GM18498 (cell line): ENCODE measurements around the gene OR4D11.
"Not testable (repeated sequence)": the region's sequence is repeated elsewhere in the genome, so short reads cannot be mapped to it uniquely, and the experiment has no call there.

Experiments used
- ATAC-seq: cut with Tn5 transposase; IDR thresholded peaks from one replicate; pipeline ENCODE4 v1.9.1; 2021; ENCODE audit warnings: mild to moderate bottlenecking, moderate library complexity; ENCODE audit not compliant: unreplicated experiment

OR4D11 gene

DNA sequence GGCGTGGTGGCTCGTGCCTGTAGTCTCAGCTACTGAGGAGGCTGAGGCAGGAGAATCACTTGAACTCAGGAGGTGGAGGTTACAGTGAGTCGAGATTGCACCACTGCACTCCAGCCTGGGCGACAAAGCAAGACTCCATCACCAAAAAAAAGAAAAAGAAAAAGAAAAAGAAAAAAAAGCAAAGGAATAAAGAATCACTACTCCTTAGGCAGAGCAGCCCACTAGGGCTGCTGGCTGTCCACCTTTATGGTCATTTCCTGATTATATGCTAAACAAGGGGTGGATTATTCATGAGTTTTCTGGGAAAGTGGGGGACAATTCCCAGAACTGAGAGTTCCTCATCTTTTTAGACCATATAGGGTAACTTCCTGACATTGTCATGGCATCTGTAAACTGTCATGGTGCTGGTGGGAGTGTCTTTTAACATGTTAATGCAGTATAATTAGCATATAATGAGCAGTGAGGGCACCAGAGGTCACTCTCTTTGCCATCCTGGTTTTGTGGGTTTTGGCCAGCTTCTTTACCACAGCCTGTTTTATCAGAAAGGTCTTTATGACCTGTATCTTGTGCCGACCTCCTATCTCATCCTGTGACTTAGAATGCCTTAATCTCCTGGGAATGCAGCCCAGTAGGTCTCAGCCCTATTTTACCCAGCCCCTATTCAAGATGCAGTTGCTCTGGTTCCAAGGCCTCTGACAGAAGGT is 44.4 kb downstream of the OR4D11 start:
- ATAC-seq: not testable (repeated sequence)

DNA sequence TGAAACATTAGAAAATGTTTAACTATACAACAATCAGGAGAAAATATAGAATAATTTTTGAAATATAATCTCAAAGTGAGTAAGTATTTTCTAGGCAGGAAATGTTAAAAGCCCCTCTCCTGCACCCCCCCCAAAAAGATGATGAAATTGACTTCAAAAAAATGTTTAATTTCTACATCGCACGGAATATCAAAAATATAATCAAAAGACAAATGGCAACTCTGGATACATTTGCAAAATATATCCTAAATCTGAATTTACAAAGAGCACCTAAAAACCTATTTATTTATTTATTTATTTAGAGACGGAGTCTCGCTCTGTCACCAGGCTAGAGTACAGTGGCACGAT is 44.9 kb downstream of the OR4D11 start:
- no peak for ATAC-seq

- peak; percentile 88 for ATAC-seq
Measured at GRCh38 chr11:59550368-59550841, 47.0 kb downstream of the OR4D11 start.

DNA sequence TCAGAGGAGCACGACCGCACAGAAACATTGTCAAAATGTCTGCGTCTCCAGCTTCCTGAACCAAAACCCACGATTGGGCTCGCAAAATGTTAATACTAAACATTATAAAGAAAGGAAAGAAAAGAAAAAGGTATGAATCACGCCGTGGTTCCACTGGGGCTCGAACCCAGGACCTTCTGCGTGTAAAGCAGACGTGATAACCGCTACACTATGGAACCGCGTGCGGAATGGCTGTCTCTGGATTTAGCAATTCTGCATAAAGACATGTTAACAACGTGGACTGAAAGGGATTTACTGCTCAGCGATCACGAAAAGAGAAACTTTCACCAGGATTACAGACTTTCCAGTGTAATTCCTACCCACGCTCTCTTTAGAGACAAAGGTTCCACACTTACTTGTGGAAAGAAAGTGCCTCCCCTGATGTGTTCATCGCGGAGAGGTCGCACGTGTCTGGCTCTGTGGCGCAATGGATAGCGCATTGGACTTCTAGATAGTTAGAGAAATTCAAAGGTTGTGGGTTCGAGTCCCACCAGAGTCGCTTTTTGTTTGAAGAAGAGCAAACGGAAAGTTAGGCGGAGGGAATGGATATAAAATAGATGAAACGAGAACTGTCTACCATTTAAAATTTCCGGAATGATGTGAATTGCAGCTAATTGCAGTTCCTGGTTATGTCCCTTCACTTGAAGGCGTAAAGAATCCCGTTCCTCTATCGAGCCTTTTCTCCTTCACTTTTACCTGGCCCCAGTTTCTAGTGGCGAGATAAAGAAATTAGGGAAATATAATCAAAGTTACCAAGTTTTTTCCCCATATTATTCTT is 47.7 kb downstream of the OR4D11 start:
- peak; percentile 40 for ATAC-seq

DNA sequence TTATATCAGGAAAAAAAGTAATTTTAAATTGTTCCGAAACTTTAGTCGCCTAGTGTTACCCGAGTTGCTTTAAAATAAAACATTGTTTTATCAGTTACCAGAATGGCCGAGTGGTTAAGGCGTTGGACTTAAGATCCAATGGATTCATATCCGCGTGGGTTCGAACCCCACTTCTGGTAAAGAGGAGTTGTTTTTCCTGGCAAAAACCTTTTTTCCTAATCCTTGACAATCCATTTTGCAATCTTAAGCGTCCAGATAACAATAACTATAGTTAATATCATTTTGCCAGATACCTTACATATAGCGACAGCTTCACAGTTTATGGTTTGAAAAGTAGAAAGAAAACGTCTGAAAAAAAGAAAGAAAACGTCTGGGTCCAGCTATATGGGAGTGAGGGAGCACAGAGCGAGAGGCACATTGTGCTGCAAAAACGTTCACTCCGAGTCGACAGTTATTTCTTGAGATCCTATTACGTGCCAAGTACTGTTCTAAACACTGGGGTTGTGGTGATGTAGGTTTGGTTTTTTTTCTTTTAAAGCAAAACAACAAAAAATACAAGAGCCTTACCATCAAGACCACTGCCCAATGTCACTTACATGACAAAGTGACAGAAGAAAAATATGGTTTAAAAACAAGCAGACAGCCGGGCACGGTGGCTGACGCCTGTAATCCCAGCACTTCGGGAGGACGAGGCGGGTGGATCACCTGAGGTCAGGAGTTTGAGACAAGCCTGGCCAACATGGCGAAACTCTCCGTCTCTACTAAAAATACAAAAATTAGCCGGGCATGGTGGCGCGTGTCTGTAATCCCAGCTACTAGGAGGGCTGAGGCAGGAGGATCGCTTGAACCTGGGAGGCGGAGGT is 48.5 kb downstream of the OR4D11 start:
- no peak for ATAC-seq

- ATAC-seq: no peak
Measured at GRCh38 chr11:59552844-59553243, 49.5 kb downstream of the OR4D11 start.

DNA sequence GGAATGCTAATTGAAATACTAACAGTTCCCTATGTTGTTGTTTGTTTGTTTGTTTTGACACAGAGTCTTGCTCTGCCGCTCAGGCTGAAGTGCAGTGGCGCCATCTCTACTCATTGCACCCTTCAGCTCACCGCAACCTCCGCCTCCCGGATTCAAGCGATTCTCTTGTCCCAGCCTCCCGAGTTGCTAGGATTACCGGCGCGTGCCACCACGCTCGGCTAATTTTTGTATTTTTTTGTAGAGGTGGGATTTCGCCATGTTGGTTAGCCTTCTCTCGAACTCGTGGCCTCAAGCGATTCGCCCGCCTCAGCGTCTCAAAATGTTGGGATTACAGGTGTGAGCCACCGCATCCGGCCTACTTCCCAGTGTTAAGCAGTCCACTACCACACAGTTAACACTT is 49.9 kb downstream of the OR4D11 start:
- no peak for ATAC-seq
